Cardiac fibroblast (primary cell): ENCODE data around the gene EMP1.

Source experiments
- DNase-seq, 2 donors: peaks; one replicate each; pipeline versions ENCODE4 v3.0.0 to v3.0.0-alpha.2; 2010; ENCODE audit warnings: low read depth in 2 of 2
- H3K4me3 ChIP-seq, 2 donors: replicated peaks in 1 of 2; 1 replicate in 1 of 2; 2 replicates in 1 of 2; pipeline ENCODE4 v1.5.1; 2011; ENCODE audit warnings: low read depth in 2 of 2, low read length in 2 of 2, mild to moderate bottlenecking in 2 of 2, moderate library complexity in 1 of 2
- TF ChIP-seq, protein P1 (sequence below): IDR thresholded peaks from one replicate; pipeline ENCODE4 v1.5.1; 2011; ENCODE audit warnings: low read depth, mild to moderate bottlenecking, low read length, inconsistent platforms

EMP1 gene

DNA sequence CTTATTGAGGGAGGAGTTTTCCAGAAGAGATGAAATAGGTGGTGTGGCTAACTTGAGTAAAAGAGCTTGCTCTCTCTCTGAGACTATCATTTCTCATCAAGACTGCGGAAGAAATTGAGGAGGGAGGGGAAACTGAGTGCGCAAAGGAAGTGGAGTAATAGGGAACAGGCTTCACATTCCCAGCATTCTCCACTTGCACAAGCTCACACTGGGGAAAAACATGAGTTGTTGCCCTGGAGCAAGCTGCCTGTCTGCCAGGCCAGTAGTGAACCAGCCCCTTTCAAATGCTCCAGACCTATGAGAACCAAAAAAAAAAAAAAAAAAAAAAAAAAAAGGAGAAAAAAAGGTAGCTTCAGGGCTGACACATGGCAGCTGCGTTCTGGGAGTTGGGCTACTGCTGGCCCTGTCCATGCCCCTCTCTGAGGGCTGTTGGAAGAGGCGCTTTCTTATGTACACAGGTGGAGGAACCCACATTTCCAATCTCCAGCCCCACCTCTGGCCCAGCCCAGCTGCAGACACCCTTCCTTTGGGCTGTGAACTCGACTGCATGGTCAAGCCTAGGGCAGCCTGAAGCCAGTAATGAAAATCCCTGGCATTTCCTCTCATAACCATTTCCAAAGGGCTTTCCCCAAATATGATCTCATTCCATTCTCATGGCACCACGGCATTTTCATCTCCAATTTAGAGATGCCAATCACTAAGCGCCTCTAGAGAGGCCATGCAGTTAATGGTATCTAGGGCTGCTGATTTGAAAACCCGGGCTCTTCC is 32.5 kb upstream of the EMP1 start:
- TF ChIP-seq, protein P1, sequence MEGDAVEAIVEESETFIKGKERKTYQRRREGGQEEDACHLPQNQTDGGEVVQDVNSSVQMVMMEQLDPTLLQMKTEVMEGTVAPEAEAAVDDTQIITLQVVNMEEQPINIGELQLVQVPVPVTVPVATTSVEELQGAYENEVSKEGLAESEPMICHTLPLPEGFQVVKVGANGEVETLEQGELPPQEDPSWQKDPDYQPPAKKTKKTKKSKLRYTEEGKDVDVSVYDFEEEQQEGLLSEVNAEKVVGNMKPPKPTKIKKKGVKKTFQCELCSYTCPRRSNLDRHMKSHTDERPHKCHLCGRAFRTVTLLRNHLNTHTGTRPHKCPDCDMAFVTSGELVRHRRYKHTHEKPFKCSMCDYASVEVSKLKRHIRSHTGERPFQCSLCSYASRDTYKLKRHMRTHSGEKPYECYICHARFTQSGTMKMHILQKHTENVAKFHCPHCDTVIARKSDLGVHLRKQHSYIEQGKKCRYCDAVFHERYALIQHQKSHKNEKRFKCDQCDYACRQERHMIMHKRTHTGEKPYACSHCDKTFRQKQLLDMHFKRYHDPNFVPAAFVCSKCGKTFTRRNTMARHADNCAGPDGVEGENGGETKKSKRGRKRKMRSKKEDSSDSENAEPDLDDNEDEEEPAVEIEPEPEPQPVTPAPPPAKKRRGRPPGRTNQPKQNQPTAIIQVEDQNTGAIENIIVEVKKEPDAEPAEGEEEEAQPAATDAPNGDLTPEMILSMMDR = no peak
- no peak overlapping the region for H3K4me3 ChIP-seq
- no peak for DNase-seq

DNA sequence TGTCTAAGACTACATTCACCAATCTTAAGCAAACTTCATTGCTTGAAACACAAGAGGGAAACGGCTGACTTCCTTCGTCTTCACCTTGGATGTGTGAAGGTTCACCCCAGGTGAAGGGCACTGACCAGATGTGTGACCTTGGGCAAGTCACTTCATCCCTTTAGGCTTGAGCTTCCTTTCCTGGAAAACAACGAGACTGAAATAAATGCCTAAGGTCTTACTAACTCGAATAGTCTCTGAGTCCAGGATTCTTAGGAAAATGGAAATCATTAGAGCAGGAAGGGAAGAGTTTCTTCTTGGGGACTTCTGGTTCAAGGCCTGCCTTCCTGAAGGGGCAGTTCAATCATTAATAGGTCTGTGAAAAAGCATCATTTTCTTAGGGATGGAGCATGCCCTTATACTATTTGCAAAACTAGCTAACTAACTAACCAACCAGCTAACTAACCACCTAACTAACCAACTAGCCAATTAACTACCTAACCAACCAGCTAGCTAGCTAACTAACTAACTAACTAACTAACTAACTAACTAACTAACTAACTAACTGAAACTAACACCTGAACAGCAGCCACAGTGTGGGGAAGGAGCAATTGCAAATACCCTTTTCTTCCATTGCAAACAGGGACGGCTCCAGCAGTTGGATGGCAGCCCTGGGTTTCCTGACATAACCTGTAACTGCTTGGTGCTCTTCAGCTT is 31.5 kb upstream of the EMP1 start:
- TF ChIP-seq, protein P1 = no peak
- DNase-seq = no peak
- no peak overlapping the region for H3K4me3 ChIP-seq

- DNase-seq = peak; percentile 80 to 86
- TF ChIP-seq, protein P1 = no peak
- H3K4me3 ChIP-seq = no peak overlapping the region
Measured at GRCh38 chr12:13165617-13166041, 30.9 kb upstream of the EMP1 start.

DNA sequence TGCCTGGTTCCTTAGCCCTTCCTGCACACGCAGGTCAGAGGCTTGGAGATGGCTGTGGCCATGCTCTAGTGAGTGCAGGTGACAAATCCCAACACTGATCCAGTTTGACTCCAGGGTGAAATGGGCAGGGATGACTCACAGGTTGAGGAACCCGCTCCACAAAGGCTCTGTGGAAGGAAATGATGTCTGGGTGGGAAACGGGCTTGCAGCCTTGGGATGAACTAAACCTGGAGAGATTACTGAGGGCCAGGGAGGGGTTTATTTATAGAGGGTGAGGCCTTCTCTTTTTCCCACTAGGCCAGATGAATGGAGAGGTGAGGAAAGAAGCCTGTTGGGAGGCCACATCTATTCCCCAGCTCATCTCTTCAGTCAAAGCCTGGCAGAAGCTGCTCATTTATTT is 29.3 kb upstream of the EMP1 start:
- no peak overlapping the region for H3K4me3 ChIP-seq
- DNase-seq = peak in 1 of 2 donors; percentile 38
- TF ChIP-seq, protein P1 = no peak

GRCh38 chr12:13167906-13168305 is 28.6 kb upstream of the EMP1 start:
- DNase-seq = no peak
- H3K4me3 ChIP-seq = no peak overlapping the region
- TF ChIP-seq, protein P1 = no peak

DNA sequence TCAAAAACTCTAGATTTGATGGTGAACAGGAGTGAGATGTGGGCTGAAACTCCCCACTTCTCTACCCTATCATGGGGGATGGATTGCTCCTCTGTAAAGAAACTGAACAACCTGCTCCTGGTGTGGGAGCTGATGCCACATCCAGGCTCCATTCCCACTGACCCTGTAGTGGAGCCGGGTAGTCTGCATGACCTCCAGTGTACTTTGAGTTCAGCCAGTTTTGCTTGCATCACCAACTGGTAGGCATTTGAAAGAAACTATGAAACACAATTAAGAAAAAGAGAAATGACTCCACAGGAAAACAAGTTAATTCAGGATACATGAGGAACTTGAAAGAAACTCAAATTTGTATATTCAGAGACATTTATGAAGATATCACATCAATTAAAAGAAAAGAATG is 27.3 kb upstream of the EMP1 start:
- TF ChIP-seq, protein P1 = no peak
- H3K4me3 ChIP-seq = no peak overlapping the region
- no peak for DNase-seq
